Measurements from ENCODE around the gene KLHL13. TPM values are rescaled to one million over a fixed set of nuclear protein-coding genes. Genes with fewer than 3 reads are reported as not detected.

KLHL13 gene
- total RNA-seq, 1 donor from 2014 or later: 68.8 TPM

DNA sequence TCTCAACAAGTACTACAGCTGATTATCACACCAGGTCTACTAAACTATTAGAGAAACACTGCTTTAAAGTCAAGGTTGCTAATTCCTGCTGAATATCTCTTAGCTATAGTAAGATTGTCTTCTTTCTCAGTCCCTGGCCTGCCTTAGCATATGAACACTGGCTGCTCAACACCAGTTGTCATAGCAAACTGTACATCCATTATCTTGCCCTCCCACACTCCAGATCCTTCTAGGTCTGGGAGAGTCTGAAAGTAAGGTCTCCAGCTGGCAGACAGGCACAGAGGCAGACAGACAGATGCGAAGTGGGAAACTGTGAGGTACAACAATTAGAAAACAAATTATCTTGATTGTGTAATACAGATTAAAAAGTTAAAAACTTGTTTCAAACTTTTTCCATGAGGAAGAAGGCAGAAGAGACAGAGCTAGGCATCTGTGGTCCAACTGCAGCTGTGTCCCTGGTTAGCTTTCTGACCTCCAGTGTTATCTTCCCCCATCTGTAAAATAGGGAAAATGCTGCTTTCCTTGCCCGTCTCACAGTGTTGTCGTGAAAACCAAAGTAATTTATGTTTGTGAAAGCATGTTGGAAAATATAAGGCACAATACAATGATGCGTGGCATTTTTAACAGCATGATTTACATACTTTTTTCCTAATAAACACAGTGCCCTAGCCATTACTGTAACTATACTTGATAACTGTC, 133.8 kb downstream of the KLHL13 start:
- TF ChIP-seq, protein P1, sequence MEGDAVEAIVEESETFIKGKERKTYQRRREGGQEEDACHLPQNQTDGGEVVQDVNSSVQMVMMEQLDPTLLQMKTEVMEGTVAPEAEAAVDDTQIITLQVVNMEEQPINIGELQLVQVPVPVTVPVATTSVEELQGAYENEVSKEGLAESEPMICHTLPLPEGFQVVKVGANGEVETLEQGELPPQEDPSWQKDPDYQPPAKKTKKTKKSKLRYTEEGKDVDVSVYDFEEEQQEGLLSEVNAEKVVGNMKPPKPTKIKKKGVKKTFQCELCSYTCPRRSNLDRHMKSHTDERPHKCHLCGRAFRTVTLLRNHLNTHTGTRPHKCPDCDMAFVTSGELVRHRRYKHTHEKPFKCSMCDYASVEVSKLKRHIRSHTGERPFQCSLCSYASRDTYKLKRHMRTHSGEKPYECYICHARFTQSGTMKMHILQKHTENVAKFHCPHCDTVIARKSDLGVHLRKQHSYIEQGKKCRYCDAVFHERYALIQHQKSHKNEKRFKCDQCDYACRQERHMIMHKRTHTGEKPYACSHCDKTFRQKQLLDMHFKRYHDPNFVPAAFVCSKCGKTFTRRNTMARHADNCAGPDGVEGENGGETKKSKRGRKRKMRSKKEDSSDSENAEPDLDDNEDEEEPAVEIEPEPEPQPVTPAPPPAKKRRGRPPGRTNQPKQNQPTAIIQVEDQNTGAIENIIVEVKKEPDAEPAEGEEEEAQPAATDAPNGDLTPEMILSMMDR (conservative IDR thresholded peaks at IDR 0.05; ENCODE audit: low read depth, low read length): no peak
- H3K4me3 ChIP-seq (ENCODE audit: low read depth, low read length): no peak overlapping the region
- no peak for DNase-seq (ENCODE audit: low read depth)

DNA sequence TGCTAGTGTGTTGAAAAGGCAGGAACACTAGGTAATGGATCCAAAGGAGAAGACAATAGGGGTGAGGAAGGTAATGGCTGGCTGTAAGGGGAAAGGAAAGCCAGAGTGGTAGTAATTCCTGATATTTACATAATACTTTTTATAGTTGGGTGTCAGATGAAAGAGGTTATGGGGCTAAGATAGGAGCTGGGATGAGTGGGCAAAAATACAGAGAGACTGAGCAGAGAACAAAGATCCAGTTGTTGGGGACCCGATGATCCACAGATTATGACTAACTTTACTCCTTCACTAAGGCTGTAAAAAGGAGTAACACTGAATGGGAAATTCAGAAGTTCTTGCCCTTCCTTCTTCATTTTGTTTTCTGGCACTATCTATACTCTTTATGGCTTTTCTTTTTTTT, 138.2 kb downstream of the KLHL13 start:
- no peak overlapping the region for H3K4me3 ChIP-seq (ENCODE audit: low read depth, low read length)
- TF ChIP-seq, protein P1 (conservative IDR thresholded peaks at IDR 0.05; ENCODE audit: low read depth, low read length): no peak
- no peak for DNase-seq (ENCODE audit: low read depth)

DNA sequence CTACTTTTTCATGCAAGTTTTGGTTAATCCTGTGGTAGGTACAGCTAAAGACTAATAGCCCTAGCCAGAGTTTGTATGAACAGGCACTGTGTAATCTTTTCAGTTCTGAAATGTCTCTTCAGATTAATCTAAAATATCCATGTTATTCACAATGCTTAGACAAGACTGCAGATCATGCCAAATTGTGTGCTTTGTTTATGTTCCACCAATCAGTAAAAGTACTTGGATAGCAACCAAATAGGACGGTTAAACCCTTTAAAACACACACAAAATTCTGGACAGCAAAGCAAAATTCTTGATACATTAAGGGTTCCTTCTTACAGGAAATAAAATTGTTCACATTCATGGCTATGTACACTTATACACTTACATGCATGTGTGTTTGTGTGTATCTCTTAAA, 139.1 kb downstream of the KLHL13 start:
- H3K4me3 ChIP-seq (ENCODE audit: low read depth, low read length): no peak overlapping the region
- TF ChIP-seq, protein P1 (conservative IDR thresholded peaks at IDR 0.05; ENCODE audit: low read depth, low read length): no peak
- no peak for DNase-seq (ENCODE audit: low read depth)

GRCh38 chrX:117973110-117973807, 143.4 kb downstream of the KLHL13 start:
- peak overlapping the region; percentile 34 for H3K4me3 ChIP-seq (ENCODE audit: low read depth, low read length)
- TF ChIP-seq, protein P1 (conservative IDR thresholded peaks at IDR 0.05; ENCODE audit: low read depth, low read length): no peak
- DNase-seq (ENCODE audit: low read depth): no peak

- TF ChIP-seq, protein P1 (conservative IDR thresholded peaks at IDR 0.05; ENCODE audit: low read depth, low read length): no peak
- peak; percentile 42 for DNase-seq (ENCODE audit: low read depth)
- H3K4me3 ChIP-seq (ENCODE audit: low read depth, low read length): peak overlapping the region; percentile 34
Observed at GRCh38 chrX:117972711-117973109, 143.9 kb downstream of the KLHL13 start.

DNA sequence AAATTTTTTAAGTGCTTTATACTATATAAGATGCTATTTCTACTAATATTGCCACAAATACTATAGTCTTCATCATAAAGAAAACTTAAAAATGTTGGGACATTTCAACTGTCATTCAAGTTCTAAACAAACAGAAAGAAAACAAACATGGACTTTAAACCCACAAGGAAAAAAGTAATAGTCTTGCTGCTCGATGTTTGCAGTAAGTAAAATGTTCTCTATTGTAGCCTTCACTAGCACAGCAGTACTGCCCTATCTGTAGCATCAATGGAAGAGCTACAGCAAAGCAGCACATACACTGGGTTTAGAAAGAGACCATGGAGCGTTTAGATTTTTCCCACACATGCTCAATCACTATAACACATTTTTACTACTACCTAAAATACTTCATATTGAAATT, 146.8 kb downstream of the KLHL13 start:
- no peak for DNase-seq (ENCODE audit: low read depth)
- TF ChIP-seq, protein P1 (conservative IDR thresholded peaks at IDR 0.05; ENCODE audit: low read depth, low read length): no peak
- H3K4me3 ChIP-seq (ENCODE audit: low read depth, low read length): no peak overlapping the region
